Stomach smooth muscle (tissue), 2 donors: ENCODE data around the gene CRKL.

Source experiments
- H3K27ac ChIP-seq: one replicate; pipeline ENCODE4 v1.7.0; 2013; ENCODE audit warnings: mild to moderate bottlenecking, low read length, inconsistent platforms
- H3K27me3 ChIP-seq, 2 donors: one replicate each; pipeline ENCODE4 v1.7.0; 2013; ENCODE audit warnings: low read length in 2 of 2; ENCODE audit not compliant: insufficient read depth in 2 of 2, control insufficient read depth in 1 of 2
- H3K36me3 ChIP-seq, 2 donors: one replicate each; pipeline ENCODE4 v1.7.0; 2013; ENCODE audit warnings: low read length in 2 of 2; ENCODE audit not compliant: control insufficient read depth in 2 of 2, insufficient read depth in 2 of 2
- H3K4me1 ChIP-seq: one replicate; pipeline ENCODE4 v1.7.0; 2013; ENCODE audit warnings: low read length; ENCODE audit not compliant: control insufficient read depth, insufficient read depth
- H3K4me3 ChIP-seq, 2 donors: one replicate each; pipeline ENCODE4 v1.7.0; 2013; ENCODE audit warnings: low read length in 2 of 2
- H3K9ac ChIP-seq, 2 donors: one replicate each; pipeline ENCODE4 v1.7.0; 2013; ENCODE audit warnings: low read length in 2 of 2, mild to moderate bottlenecking in 1 of 2
- H3K9me3 ChIP-seq, 2 donors: one replicate each; pipeline ENCODE4 v1.7.0; 2013; ENCODE audit warnings: low read length in 2 of 2; ENCODE audit not compliant: control insufficient read depth in 2 of 2
- donor health status: healthy.
- donor health status: Pancreatic carcinoma.

The CRKL gene

GRCh38 chr22:20944042-20944441 is 26.8 kb downstream of the CRKL start:
- Histone ChIP-seq H3K9me3 (no peaks in the 10 kb centered on the region), H3K9ac (no peak overlapping the region), H3K27ac (no peak overlapping the region), H3K27me3 (no peaks in the 10 kb centered on the region), H3K4me1 (peaks cover 3% of the 10 kb centered on the region), H3K36me3 (no peaks in the 10 kb centered on the region), H3K4me3 (no peak overlapping the region)

- peaks cover 3% of the 10 kb centered on the region for H3K4me1 ChIP-seq
- H3K9me3 ChIP-seq: no peaks in the 10 kb centered on the region
- H3K4me3 ChIP-seq: no peak overlapping the region
- H3K9ac ChIP-seq: no peak overlapping the region
- peaks cover 7 to 8% of the 10 kb centered on the region in 2 donors for H3K36me3 ChIP-seq
- no peaks in the 10 kb centered on the region for H3K27me3 ChIP-seq
- H3K27ac ChIP-seq: no peak overlapping the region
Measured at GRCh38 chr22:20945578-20945934, 28.3 kb downstream of the CRKL start.

GRCh38 chr22:20946080-20946986 is 29.1 kb downstream of the CRKL start:
- H3K27ac ChIP-seq: no peak overlapping the region

GRCh38 chr22:20946991-20947390 is 29.8 kb downstream of the CRKL start:
- Histone ChIP-seq H3K27me3 (no peaks in the 10 kb centered on the region), H3K27ac (no peak overlapping the region), H3K4me1 (peaks cover 3% of the 10 kb centered on the region)

More at GRCh38 chr22:20946080-20946986, 29.1 kb downstream of the CRKL start:
- no peak overlapping the region for H3K9ac ChIP-seq
- no peak overlapping the region for H3K4me3 ChIP-seq
- H3K36me3 ChIP-seq: peaks cover 14 to 16% of the 10 kb centered on the region in 2 donors
- H3K4me1 ChIP-seq: peaks cover 3% of the 10 kb centered on the region
- no peaks in the 10 kb centered on the region for H3K27me3 ChIP-seq
- no peaks in the 10 kb centered on the region for H3K9me3 ChIP-seq

GRCh38 chr22:20948450-20948849 is 31.2 kb downstream of the CRKL start:
- H3K27ac ChIP-seq: no peak overlapping the region
- H3K9me3 ChIP-seq: no peaks in the 10 kb centered on the region
- peaks cover 27 to 32% of the 10 kb centered on the region in 2 donors for H3K36me3 ChIP-seq
- H3K27me3 ChIP-seq: no peaks in the 10 kb centered on the region
- H3K4me3 ChIP-seq: no peak overlapping the region
- peaks cover 3% of the 10 kb centered on the region for H3K4me1 ChIP-seq
- H3K9ac ChIP-seq: no peak overlapping the region

More at GRCh38 chr22:20946991-20947390, 29.8 kb downstream of the CRKL start:
- Histone ChIP-seq H3K9me3 (no peaks in the 10 kb centered on the region), H3K4me3 (no peak overlapping the region), H3K36me3 (peaks cover 20 to 22% of the 10 kb centered on the region in 2 donors), H3K9ac (no peak overlapping the region)

- Histone ChIP-seq H3K36me3 (peaks cover 30 to 35% of the 10 kb centered on the region in 2 donors), H3K27ac (no peak overlapping the region), H3K4me1 (peaks cover 3% of the 10 kb centered on the region), H3K9ac (no peak overlapping the region), H3K4me3 (no peak overlapping the region), H3K9me3 (no peaks in the 10 kb centered on the region), H3K27me3 (no peaks in the 10 kb centered on the region)
Measured at GRCh38 chr22:20948989-20949388, 31.8 kb downstream of the CRKL start.

- Histone ChIP-seq H3K27me3 (no peaks in the 10 kb centered on the region), H3K4me1 (peaks cover under 1% of the 10 kb centered on the region), H3K36me3 (peaks cover 31 to 35% of the 10 kb centered on the region in 2 donors), H3K27ac (no peak overlapping the region), H3K9me3 (no peaks in the 10 kb centered on the region), H3K9ac (no peak overlapping the region), H3K4me3 (no peak overlapping the region)
Measured at GRCh38 chr22:20949698-20950183, 32.5 kb downstream of the CRKL start.

GRCh38 chr22:20951151-20951931 is 34.1 kb downstream of the CRKL start:
- Histone ChIP-seq H3K4me1 (no peaks in the 10 kb centered on the region), H3K4me3 (no peak overlapping the region), H3K9me3 (no peaks in the 10 kb centered on the region), H3K36me3 (peaks cover 31 to 35% of the 10 kb centered on the region in 2 donors), H3K27me3 (no peaks in the 10 kb centered on the region), H3K27ac (no peak overlapping the region), H3K9ac (no peak overlapping the region)

- Histone ChIP-seq H3K27me3 (no peaks in the 10 kb centered on the region), H3K4me3 (no peak overlapping the region), H3K36me3 (peaks cover 31 to 35% of the 10 kb centered on the region in 2 donors), H3K9ac (no peak overlapping the region), H3K4me1 (peaks cover 4% of the 10 kb centered on the region), H3K9me3 (no peaks in the 10 kb centered on the region), H3K27ac (no peak overlapping the region)
Measured at GRCh38 chr22:20951932-20952380, 34.7 kb downstream of the CRKL start.

- Histone ChIP-seq H3K9me3 (no peaks in the 10 kb centered on the region), H3K4me3 (no peak overlapping the region), H3K4me1 (peaks cover 8% of the 10 kb centered on the region), H3K27ac (no peak overlapping the region), H3K36me3 (peaks cover 31 to 35% of the 10 kb centered on the region in 2 donors), H3K9ac (no peak overlapping the region), H3K27me3 (no peaks in the 10 kb centered on the region)
Measured at GRCh38 chr22:20952544-20953341, 35.5 kb downstream of the CRKL start.
